SK-N-SH (cell line): Measurements from ENCODE around the gene ATP6V0C. TPM values are rescaled to one million over a fixed set of nuclear protein-coding genes. Genes with fewer than 3 reads are reported as not detected.

Experiments
- CTCF ChIA-PET: fragments of 300-600, 350-600 bp; formaldehyde crosslinking; extraction: SDS; loops from one replicate; lab custom pipeline; 2021; lab: Yijun Ruan, JAX
- POLR2A ChIA-PET: fragments of 350-600 bp; sonication (Branson Sonifier 250); formaldehyde crosslinking; extraction: SDS; loops from one replicate; lab custom pipeline; 2020; ENCODE audit warnings: antibody characterized with exemption, inconsistent platforms; lab: Yijun Ruan, JAX
- DNase-seq: peaks from one replicate; pipeline ENCODE4 v3.0.0; 2012
- H2AFZ ChIP-seq: fragments of 200-600 bp; sonication (generic); 2 replicates; pipeline ENCODE4 v1.8.1; 2016; ENCODE audit warnings: antibody characterized with exemption, mild to moderate bottlenecking, low read depth
- H3F3A ChIP-seq: fragments of 200-600 bp; sonication (generic); replicated peaks from 2 replicates; pipeline ENCODE3; 2016; ENCODE audit warnings: antibody characterized with exemption, mild to moderate bottlenecking; ENCODE audit not compliant: insufficient read depth
- H3K27ac ChIP-seq, 2 experiments: fragments of 200-500 bp in 1 of 2; fragments of 200-600 bp in 1 of 2; sonication (Bioruptor generic) in 1 of 2; sonication (generic), shearing (Covaris generic) in 1 of 2; 2 replicates each; pipeline versions ENCODE4 v1.5.1 to v1.6.1; 2014 to 2016; ENCODE audit warnings: low read depth in 2 of 2, inconsistent platforms in 1 of 2, low read length in 1 of 2, mild to moderate bottlenecking in 1 of 2, mixed read lengths in 1 of 2
- H3K27me3 ChIP-seq: fragments of 200-600 bp; sonication (generic), shearing (Covaris generic); 2 replicates; pipeline ENCODE4 v1.6.1; 2016; ENCODE audit warnings: mixed run types; ENCODE audit not compliant: insufficient read depth
- H3K36me3 ChIP-seq, 2 experiments: fragments of 200-500 bp in 1 of 2; fragments of 200-600 bp in 1 of 2; sonication (Bioruptor generic) in 1 of 2; sonication (generic) in 1 of 2; replicated peaks in 1 of 2; 2 replicates each; pipeline versions ENCODE3 to v1.5.1; 2014 to 2016; ENCODE audit warnings: low read length in 1 of 2, mild to moderate bottlenecking in 1 of 2; ENCODE audit not compliant: insufficient read depth in 2 of 2, control insufficient read depth in 1 of 2
- H3K4me1 ChIP-seq, 2 experiments: fragments of 200-500 bp in 1 of 2; fragments of 200-600 bp in 1 of 2; sonication (Bioruptor generic) in 1 of 2; sonication (generic), shearing (Covaris generic) in 1 of 2; 2 replicates each; pipeline versions ENCODE4 v1.5.1 to v1.6.1; 2014 to 2016; ENCODE audit warnings: low read depth in 1 of 2, low read length in 1 of 2, mixed run types in 1 of 2; ENCODE audit not compliant: insufficient read depth in 2 of 2, control insufficient read depth in 1 of 2
- H3K4me2 ChIP-seq: fragments of 200-600 bp; sonication (generic), shearing (Covaris generic); 2 replicates; pipeline ENCODE4 v1.6.1; 2017; ENCODE audit warnings: mixed run types
- H3K4me3 ChIP-seq, 2 experiments: fragments of 200-500 bp in 1 of 2; fragments of 200-600 bp in 1 of 2; sonication (Bioruptor generic) in 1 of 2; sonication (generic), shearing (Covaris generic) in 1 of 2; 2 replicates each; pipeline versions ENCODE4 v1.5.1 to v1.8.1; 2014 to 2016; ENCODE audit warnings: low read depth in 2 of 2, inconsistent platforms in 1 of 2, low read length in 1 of 2, mild to moderate bottlenecking in 1 of 2, mixed read lengths in 1 of 2, moderate library complexity in 1 of 2
- H3K79me2 ChIP-seq: fragments of 200-600 bp; sonication (generic); 2 replicates; pipeline ENCODE4 v1.8.1; 2017; ENCODE audit warnings: mild to moderate bottlenecking; ENCODE audit not compliant: insufficient read depth
- H3K9ac ChIP-seq: fragments of 200-600 bp; sonication (generic); 2 replicates; pipeline ENCODE4 v1.6.1; 2017; ENCODE audit warnings: mixed run types
- H3K9me2 ChIP-seq: fragments of 200-600 bp; sonication (generic); 2 replicates; pipeline ENCODE4 v1.6.1; 2017; ENCODE audit warnings: mixed run types
- H3K9me3 ChIP-seq: fragments of 200-600 bp; sonication (generic); 2 replicates; pipeline ENCODE4 v1.6.1; 2017; ENCODE audit warnings: mixed run types, mild to moderate bottlenecking, moderate library complexity
- H4K20me1 ChIP-seq: fragments of 200-600 bp; sonication (generic); 2 replicates; pipeline ENCODE4 v1.6.1; 2017; ENCODE audit warnings: mild to moderate bottlenecking, mixed run types; ENCODE audit not compliant: insufficient read depth
- CHD2 ChIP-seq: fragments of 150-350 bp; IDR thresholded peaks from 2 replicates; pipeline ENCODE4 v1.6.1; 2018; ENCODE audit warnings: low read length; ENCODE audit not compliant: partially characterized antibody
- CTCF ChIP-seq: fragments of 200-600 bp; sonication (generic); IDR thresholded peaks from 2 replicates; pipeline ENCODE4 v1.6.1; 2017; ENCODE audit warnings: antibody characterized with exemption, mild to moderate bottlenecking, moderate library complexity
- FOXJ3 ChIP-seq: sonication (generic); formaldehyde crosslinking; IDR thresholded peaks from 2 replicates; pipeline ENCODE4 v1.5.1; 2020; ENCODE audit warnings: mild to moderate bottlenecking, missing genetic modification reagents
- MAX ChIP-seq: IDR thresholded peaks from 2 replicates; pipeline ENCODE4 v1.4.0; 2012; ENCODE audit warnings: low read depth
- NRF1 ChIP-seq: IDR thresholded peaks from 2 replicates; pipeline ENCODE4 v1.6.1; 2012; ENCODE audit warnings: low read depth, mild to moderate bottlenecking, low read length
- POLR2AphosphoS5 ChIP-seq: IDR thresholded peaks from 2 replicates; pipeline ENCODE4 v1.6.1; 2012; ENCODE audit warnings: low read depth, low read length
- RFX5 ChIP-seq: IDR thresholded peaks from 2 replicates; pipeline ENCODE4 v1.6.1; 2012; ENCODE audit warnings: mild to moderate bottlenecking, improper control_type of control experiment, low read length
- SIN3A ChIP-seq: IDR thresholded peaks from 2 replicates; pipeline ENCODE4 v1.6.1; 2012; ENCODE audit warnings: low read depth, mild to moderate bottlenecking, low read length, moderate library complexity, borderline replicate concordance
- TCF12 ChIP-seq: IDR thresholded peaks from 2 replicates; pipeline ENCODE4 v1.4.0; 2012
- WGBS: methylation state at CpG from one replicate; pipeline ENCODE4 v1.1.6; 2017; ENCODE audit warnings: low lambda C conversion rate; 5-methylcytosine and 5-hydroxymethylcytosine counted together
- polyA plus RNA-seq, 3 experiments: library from polyadenylated mRNA; depleted of rRNA; stranded (reverse); fragments of >200 nt; gene quantifications; 2 replicates each; pipeline ENCODE4 v1.2.3, GENCODE V29; 2012

ATP6V0C gene
- polyA plus RNA-seq, 1 of the 3 experiments (the other 2 are of a cell fraction), result 80.1 TPM

- Histone ChIP-seq H3K27ac (peak overlapping the region in 1 of 2 experiments; percentile 97; a peak in 2 of 4 replicates), H3K9me3 (no peaks in the 10 kb centered on the region), H3K4me1 (peaks cover 6 to 65% of the 10 kb centered on the region in 2 experiments; a peak in 3 of 4 replicates), H3K79me2 (0 out of 2 replicates have a peak, but pooled peaks cover 2% of the 10 kb centered on the region), H3K27me3 (no peaks in the 10 kb centered on the region), H3K9me2 (no peaks in the 10 kb centered on the region), H3K4me3 (no peak overlapping the region), H3F3A (peaks cover 11% of the 10 kb centered on the region), H3K9ac (no peak overlapping the region), H3K36me3 (no peaks in the 10 kb centered on the region), H2AFZ (no peak overlapping the region), H4K20me1 (no peaks in the 10 kb centered on the region), H3K4me2 (no peak overlapping the region)
- no peak for DNase-seq
- CTCF ChIA-PET, result interaction anchor here (1.6 to 3.6 kb wide), 7 partner anchors 11 to 275 kb away, joined by 3 to 32 read pairs (median 9); partner anchors contain the start of genes CCNF and TEDC2
- WGBS, result 88% methylated on average over 5 of the region's 7 CpGs
- TF ChIP-seq POLR2AphosphoS5 (no peak), SIN3A (no peak), TCF12 (no peak), CTCF (no peak), MAX (no peak), RFX5 (no peak), NRF1 (no peak)
- POLR2A ChIA-PET, result interaction anchor here (0.6 to 4.6 kb wide), 6 partner anchors 10 to 987 kb away, joined by 3 to 44 read pairs (median 13); partner anchors contain the start of gene TEDC2
Observed at GRCh38 chr16:2470234-2470601, 43.5 kb upstream of the ATP6V0C start.

GRCh38 chr16:2470603-2471015 is 43.1 kb upstream of the ATP6V0C start:
- DNase-seq, result no peak
- H3K4me1 ChIP-seq, result peaks cover 6 to 66% of the 10 kb centered on the region in 2 experiments; a peak in 3 of 4 replicates

More at GRCh38 chr16:2470603-2471015, 43.1 kb upstream of the ATP6V0C start:
- Histone ChIP-seq H3K27me3 (no peaks in the 10 kb centered on the region), H3K79me2 (peaks cover 2% of the 10 kb centered on the region; the same call in 1 of the 2 replicates), H4K20me1 (no peaks in the 10 kb centered on the region), H3K9me3 (no peaks in the 10 kb centered on the region), H3K9me2 (no peaks in the 10 kb centered on the region), H3F3A (peaks cover 7% of the 10 kb centered on the region), H3K4me3 (peak overlapping the region in 1 of 2 experiments; percentile 9; a peak in 1 of 4 replicates), H3K4me2 (no peak overlapping the region; the same call in 1 of the 2 replicates), H3K36me3 (no peaks in the 10 kb centered on the region), H3K27ac (peak overlapping the region in 1 of 2 experiments; percentile 97; a peak in 2 of 4 replicates), H2AFZ (no peak overlapping the region), H3K9ac (no peak overlapping the region)
- TF ChIP-seq FOXJ3 (CRISPR knock-in tag) (0 out of 2 replicates have a peak, but pooled peaks have one; percentile 31), CHD2 (no peak), POLR2AphosphoS5 (no peak)
- 90% methylated on average over 4 of the region's 9 CpGs for WGBS
- ChIA-PET POLR2A (interaction anchor here (0.6 to 4.6 kb wide), 6 partner anchors 10 to 987 kb away, joined by 3 to 44 read pairs (median 13); partner anchors contain the start of gene TEDC2), CTCF (interaction anchor here (0.8 to 3.6 kb wide), 6 partner anchors 13 to 276 kb away, joined by 3 to 32 read pairs (median 6); no protein-coding TSS in a partner anchor)
